ENCODE data around the gene PYGM.

GRCh38 chr11:64726867-64727530 lies 32.8 kb downstream of the PYGM start:
- TF ChIP-seq CBX8 (IDR thresholded peaks at IDR 0.05; ENCODE audit: borderline replicate concordance, low read depth, low read length) (no peak), CTCF (IDR thresholded peaks at IDR 0.05; ENCODE audit: control extremely low read depth in 1 of 3, insufficient read depth in 1 of 3, low read depth in 1 of 3, low read length in 3 of 3) (no peak), CHD1 (IDR thresholded peaks at IDR 0.05; ENCODE audit: low read depth, low read length) (no peak), SIN3A (conservative IDR thresholded peaks at IDR 0.05 in 1 of 2, IDR thresholded peaks at IDR 0.05 in 1 of 2; ENCODE audit: low read depth in 1 of 2, low read length in 2 of 2) (no peak), TBP (IDR thresholded peaks at IDR 0.05; ENCODE audit: low read depth, low read length) (no peak), EP300 (IDR thresholded peaks at IDR 0.05; ENCODE audit: borderline replicate concordance in 1 of 2, low read depth in 2 of 2, low read length in 2 of 2) (no peak), USF2 (IDR thresholded peaks at IDR 0.05; ENCODE audit: low read length) (no peak), ATF3 (IDR thresholded peaks at IDR 0.05; ENCODE audit: insufficient read depth, low read depth, low read length) (no peak), POLR2A (IDR thresholded peaks at IDR 0.05; ENCODE audit: control extremely low read depth in 1 of 2, low read depth in 2 of 2, low read length in 2 of 2) (no peak), KDM1A (IDR thresholded peaks at IDR 0.05; ENCODE audit: borderline replicate concordance, low read length) (no peak), JUN (IDR thresholded peaks at IDR 0.05; ENCODE audit: low read depth, low read length) (no peak), JUND (IDR thresholded peaks at IDR 0.05; ENCODE audit: low read length) (no peak)
